Omental fat pad (tissue), 4 donors: ENCODE data around the gene TPO. TPM values are rescaled to one million over a fixed set of nuclear protein-coding genes. Genes with fewer than 3 reads are reported as not detected.

Source experiments
- ATAC-seq: fragments of 150-250 bp; one replicate; pipeline ENCODE4 v1.9.1; 2016; ENCODE audit warnings: mild to moderate bottlenecking, moderate library complexity; ENCODE audit not compliant: low FRiP score
- DNase-seq: peaks from one replicate; pipeline ENCODE4 v3.0.0-alpha.2; 2019; ENCODE audit warnings: low spot score
- total RNA-seq, 4 donors: library from RNA; depleted of rRNA; stranded (reverse); fragments of >200 nt; gene quantifications; one replicate each; pipeline ENCODE4 v1.1.0, GENCODE V29; 2016
- TF ChIP-seq, protein P1 (sequence below), 3 donors: fragments of 450-650 bp; IDR thresholded peaks; one replicate each; pipeline ENCODE4 v1.5.1; 2016 to 2017; ENCODE audit warnings: antibody characterized with exemption in 3 of 3, mild to moderate bottlenecking in 3 of 3, moderate library complexity in 2 of 3

Gene TPO
- total RNA-seq, 4 donors from 2014 or later = 3.0 to 27.1 (median 13.1) TPM

DNA sequence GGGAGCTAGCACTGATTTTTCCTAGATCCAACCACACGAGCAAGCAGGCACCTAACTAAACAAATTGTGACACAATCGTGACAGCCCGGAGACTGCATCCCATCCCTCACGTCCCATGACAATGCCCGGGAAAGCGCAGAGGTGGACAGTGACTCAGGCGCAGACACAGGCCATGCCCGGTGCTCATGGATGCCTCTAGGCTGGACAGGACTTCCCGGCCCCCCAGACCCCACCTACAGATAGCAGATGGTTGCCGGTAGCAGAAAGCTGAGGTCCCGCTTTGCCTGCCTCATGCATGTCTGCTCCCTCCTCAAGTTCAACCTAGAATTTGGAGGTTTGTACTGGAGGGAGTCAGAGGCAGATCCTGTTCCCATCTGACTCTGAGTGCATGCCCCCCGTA, 81.0 kb downstream of the TPO start:
- DNase-seq = no peak

DNA sequence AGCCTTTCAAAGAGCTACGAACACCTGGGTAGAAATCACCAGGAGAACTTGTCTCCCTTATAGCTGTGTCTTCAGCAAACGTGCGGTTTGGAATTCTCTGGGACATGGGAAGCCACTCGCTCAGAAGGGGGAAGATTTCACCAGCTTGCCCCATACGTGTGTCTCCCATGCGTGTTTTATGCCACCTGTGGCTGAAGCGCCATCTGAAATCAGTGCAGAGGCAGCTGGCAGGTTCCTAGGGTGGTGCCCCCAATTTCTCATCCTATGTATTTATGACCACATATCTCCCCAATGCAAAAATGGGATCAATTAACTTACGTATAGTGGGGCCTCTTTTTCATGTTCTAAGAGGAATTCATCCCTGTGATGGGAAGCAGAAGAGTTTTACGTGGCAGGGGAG, 81.6 kb downstream of the TPO start:
- TF ChIP-seq, protein P1, sequence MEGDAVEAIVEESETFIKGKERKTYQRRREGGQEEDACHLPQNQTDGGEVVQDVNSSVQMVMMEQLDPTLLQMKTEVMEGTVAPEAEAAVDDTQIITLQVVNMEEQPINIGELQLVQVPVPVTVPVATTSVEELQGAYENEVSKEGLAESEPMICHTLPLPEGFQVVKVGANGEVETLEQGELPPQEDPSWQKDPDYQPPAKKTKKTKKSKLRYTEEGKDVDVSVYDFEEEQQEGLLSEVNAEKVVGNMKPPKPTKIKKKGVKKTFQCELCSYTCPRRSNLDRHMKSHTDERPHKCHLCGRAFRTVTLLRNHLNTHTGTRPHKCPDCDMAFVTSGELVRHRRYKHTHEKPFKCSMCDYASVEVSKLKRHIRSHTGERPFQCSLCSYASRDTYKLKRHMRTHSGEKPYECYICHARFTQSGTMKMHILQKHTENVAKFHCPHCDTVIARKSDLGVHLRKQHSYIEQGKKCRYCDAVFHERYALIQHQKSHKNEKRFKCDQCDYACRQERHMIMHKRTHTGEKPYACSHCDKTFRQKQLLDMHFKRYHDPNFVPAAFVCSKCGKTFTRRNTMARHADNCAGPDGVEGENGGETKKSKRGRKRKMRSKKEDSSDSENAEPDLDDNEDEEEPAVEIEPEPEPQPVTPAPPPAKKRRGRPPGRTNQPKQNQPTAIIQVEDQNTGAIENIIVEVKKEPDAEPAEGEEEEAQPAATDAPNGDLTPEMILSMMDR (IDR thresholded peaks at IDR 0.05) = no peak
- ATAC-seq (no peak), DNase-seq (no peak)

More for the DNA sequence above, 81.0 kb downstream of the TPO start:
- no peak for ATAC-seq
- TF ChIP-seq, protein P1 (IDR thresholded peaks at IDR 0.05) = no peak

DNA sequence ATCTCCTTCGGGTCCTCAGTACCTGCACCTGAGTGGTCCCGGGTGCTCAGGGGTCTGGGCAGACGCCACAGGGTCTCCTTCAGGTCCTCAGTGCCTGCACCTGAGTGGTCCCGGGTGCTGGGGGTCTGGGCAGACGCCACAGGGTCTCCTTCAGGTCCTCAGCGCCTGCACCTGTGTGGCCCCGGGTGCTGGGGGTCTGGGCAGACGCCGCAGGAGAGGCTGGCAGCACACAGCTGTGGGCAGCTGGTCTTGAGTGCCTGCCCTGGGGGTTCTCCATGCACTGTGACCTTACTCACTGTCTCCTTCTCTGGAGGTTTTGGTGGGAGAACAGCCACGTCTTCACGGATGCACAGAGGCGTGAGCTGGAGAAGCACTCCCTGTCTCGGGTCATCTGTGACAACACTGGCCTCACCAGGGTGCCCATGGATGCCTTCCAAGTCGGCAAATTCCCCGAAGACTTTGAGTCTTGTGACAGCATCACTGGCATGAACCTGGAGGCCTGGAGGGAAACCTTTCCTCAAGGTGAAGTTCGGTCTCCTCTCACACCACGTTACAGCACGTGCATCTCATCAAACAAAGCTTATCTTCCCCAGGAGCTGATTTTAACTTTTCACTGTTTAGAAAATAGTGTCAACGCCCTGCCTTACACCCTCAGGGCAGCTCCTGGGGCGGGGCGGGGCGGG, 82.6 kb downstream of the TPO start:
- no peak for DNase-seq
- ATAC-seq = no peak
- TF ChIP-seq, protein P1 (IDR thresholded peaks at IDR 0.05) = no peak

DNA sequence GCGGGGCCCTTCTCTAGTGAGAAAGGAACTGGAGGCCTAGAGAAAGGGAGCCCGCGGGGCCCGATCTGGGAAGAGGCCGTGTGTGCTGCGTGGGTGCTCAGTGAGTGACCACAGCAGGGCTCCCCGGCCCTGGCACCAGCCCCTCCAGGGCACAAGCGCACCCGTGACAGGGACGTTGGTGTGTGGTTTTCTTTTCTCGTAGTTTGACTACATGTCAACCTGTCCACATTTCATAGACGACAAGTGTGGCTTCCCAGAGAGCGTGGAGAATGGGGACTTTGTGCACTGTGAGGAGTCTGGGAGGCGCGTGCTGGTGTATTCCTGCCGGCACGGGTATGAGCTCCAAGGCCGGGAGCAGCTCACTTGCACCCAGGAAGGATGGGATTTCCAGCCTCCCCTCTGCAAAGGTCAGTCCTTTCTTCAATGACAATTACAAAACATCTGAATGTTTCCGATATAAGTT, 83.1 kb downstream of the TPO start:
- ATAC-seq (no peak), DNase-seq (no peak)
- TF ChIP-seq, protein P1 (IDR thresholded peaks at IDR 0.05) = no peak

DNA sequence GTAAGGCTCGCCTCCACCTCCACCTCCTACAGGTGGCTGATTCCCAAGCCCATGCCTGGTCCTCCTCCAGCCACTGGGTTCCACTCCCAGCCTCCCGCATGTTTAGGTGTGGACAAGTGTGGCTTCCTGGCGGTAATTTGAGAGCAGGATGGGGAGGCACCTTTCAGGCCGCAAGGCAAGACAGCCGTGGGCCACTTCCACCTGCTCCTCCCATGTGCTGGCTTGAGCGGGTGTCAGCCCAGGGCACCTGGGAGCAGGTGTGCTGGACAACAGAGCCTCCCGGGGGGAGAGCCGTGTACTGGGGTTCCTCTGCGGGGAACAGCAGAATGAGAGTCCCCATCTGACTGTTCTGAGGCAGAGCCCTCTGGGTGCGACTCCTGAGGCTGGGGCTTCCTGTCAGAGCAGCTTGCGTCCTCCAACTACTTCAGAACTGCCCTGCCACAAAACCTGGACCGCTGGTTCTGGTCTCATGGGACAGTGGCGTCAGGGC, 83.9 kb downstream of the TPO start:
- no peak for DNase-seq
- no peak for ATAC-seq
- TF ChIP-seq, protein P1 (IDR thresholded peaks at IDR 0.05) = no peak

DNA sequence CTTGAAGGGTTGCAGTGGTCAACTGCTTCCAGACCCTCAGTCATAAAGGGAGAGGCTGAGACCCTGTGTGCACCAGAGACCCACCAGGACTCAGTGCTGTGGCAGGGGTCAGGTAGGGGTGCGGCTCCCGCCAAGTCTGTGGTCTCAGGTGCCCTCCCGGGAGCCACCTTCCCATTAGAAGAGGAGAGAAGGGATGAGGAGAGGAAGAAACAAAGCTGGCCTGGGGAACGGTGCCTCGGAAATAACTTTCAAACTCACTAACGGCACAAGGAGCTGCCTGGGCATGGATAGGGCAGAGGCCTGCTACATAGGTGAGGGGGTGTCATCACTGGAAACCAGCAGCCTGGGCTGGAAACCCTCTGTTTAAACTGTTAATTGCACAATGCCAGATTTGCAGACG, 84.9 kb downstream of the TPO start:
- DNase-seq = no peak
- TF ChIP-seq, protein P1 (IDR thresholded peaks at IDR 0.05) = no peak

More for the DNA sequence above, 84.9 kb downstream of the TPO start:
- ATAC-seq = no peak
